SK-N-MC (cell line): ENCODE data around the gene CAMK1.

ENCODE experiments used
- EZH2 ChIP-seq: fragments of 200-600 bp; sonication (generic); IDR thresholded peaks from one replicate; pipeline ENCODE4 v1.6.1; 2017; ENCODE audit warnings: antibody characterized with exemption
- FOXP2 ChIP-seq: optimal IDR thresholded peaks from 2 replicates; pipeline ENCODE3; 2011; ENCODE audit warnings: mild to moderate bottlenecking, moderate library complexity; ENCODE audit not compliant: insufficient read depth; ENCODE audit errors: extremely low read length, control extremely low read depth
- POLR2AphosphoS5 ChIP-seq: IDR thresholded peaks from 2 replicates; pipeline ENCODE4 v1.6.1; 2012; ENCODE audit warnings: mild to moderate bottlenecking, low read depth, low read length, borderline replicate concordance

DNA sequence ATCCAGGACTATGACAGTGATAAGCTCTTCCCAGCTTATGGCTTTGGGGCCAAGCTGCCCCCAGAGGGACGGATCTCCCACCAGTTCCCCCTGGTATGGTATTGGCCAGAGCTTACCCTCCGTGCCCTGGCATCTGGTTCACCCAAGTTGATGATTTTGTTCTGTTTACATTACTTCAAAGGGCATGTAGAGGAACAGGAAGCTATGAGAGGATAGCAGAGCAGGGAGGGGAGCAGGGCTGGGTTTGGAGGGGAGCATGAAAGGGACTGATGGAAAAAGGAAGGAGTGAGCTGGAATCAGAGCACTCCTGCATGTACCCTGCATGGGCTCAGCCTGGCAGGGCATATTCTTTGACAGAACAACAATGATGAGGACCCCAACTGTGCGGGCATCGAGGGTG, 51.6 kb downstream of the CAMK1 start:
- TF ChIP-seq POLR2AphosphoS5 = no peak
- TF ChIP-seq EZH2 = no peak
- no peak for TF ChIP-seq FOXP2
